A549 (cell line): ENCODE measurements around the gene GRHL1. TPM values are rescaled to one million over a fixed set of nuclear protein-coding genes. Genes with fewer than 3 reads are reported as not detected.

Experiments
- ATAC-seq, 2 experiments: fragments of 200-7000 bp in 1 of 2; fragments of >200 bp in 1 of 2; cut with Nextera tagmentation in 1 of 2; cut with Tn5 transposase in 1 of 2; 3 replicates each; pipeline versions ENCODE4 v1.8.0 to v1.9.1; 2018 to 2020; ENCODE audit warnings: mild to moderate bottlenecking in 1 of 2, moderate library complexity in 1 of 2
- CTCF ChIA-PET: fragments of 300-600 bp; sonication (Branson Sonifier 250); formaldehyde crosslinking; extraction: SDS; loops from one replicate; lab custom pipeline; 2021; ENCODE audit warnings: antibody characterized with exemption, inconsistent platforms; lab: Yijun Ruan, JAX
- POLR2A ChIA-PET: fragments of 350-600 bp; formaldehyde crosslinking; extraction: SDS; loops from one replicate; lab custom pipeline; 2021; ENCODE audit warnings: antibody characterized with exemption, inconsistent platforms; lab: Yijun Ruan, JAX
- DNase-seq, 2 experiments: peaks; one replicate each; pipeline versions ENCODE4 v3.0.0 to v3.0.0-alpha.2; 2011 to 2016; ENCODE audit warnings: low read depth in 1 of 2, low spot score in 1 of 2
- FAIRE-seq: peaks from 2 replicates; lab custom pipeline; 2011; peaks lifted over from hg19 to GRCh38; lab: Jason Lieb, UNC
- H3K27ac ChIP-seq, 2 experiments: fragments of >200 bp; sonication (Bioruptor Twin); formaldehyde crosslinking; 3 replicates each; pipeline ENCODE4 v1.5.1; 2016 to 2017
- H3K4me1 ChIP-seq: fragments of >200 bp; sonication (Bioruptor Twin); formaldehyde crosslinking; 3 replicates; pipeline ENCODE4 v1.6.1; 2016
- H3K4me2 ChIP-seq: fragments of >200 bp; sonication (Bioruptor Twin); formaldehyde crosslinking; 3 replicates; pipeline ENCODE4 v1.6.1; 2016
- H3K4me3 ChIP-seq: fragments of >200 bp; sonication (Bioruptor Twin); formaldehyde crosslinking; 3 replicates; pipeline ENCODE4 v1.5.1; 2016
- H3K9me3 ChIP-seq: fragments of >200 bp; sonication (Bioruptor Twin); formaldehyde crosslinking; 3 replicates; pipeline ENCODE4 v1.6.1; 2016
- CEBPB ChIP-seq, 2 experiments: fragments of >200 bp in 1 of 2; sonication (Bioruptor Twin) in 1 of 2; formaldehyde crosslinking in 1 of 2; IDR thresholded peaks; 2 replicates each; pipeline ENCODE4 v1.6.1; 2012 to 2016
- CHD4 ChIP-seq: fragments of 200-600 bp; sonication (generic); IDR thresholded peaks from 2 replicates; pipeline ENCODE4 v1.6.1; 2016; ENCODE audit warnings: antibody characterized with exemption, mild to moderate bottlenecking, borderline replicate concordance
- ELK1 ChIP-seq: fragments of 150-350 bp; IDR thresholded peaks from 2 replicates; pipeline ENCODE4 v1.6.1; 2014; ENCODE audit warnings: low read depth, mild to moderate bottlenecking, low read length
- FOSB ChIP-seq: fragments of 250-450 bp; sonication (Bioruptor Pico); IDR thresholded peaks from 2 replicates; pipeline ENCODE4 v1.5.0; 2020; ENCODE audit warnings: mild to moderate bottlenecking, moderate library complexity
- FOXS1 ChIP-seq: fragments of 250-450 bp; sonication (Bioruptor Pico); IDR thresholded peaks from 2 replicates; pipeline ENCODE4 v1.5.0; 2020; ENCODE audit warnings: mild to moderate bottlenecking, moderate library complexity
- HDAC2 ChIP-seq: fragments of 200-600 bp; sonication (generic); IDR thresholded peaks from 2 replicates; pipeline ENCODE4 v1.6.1; 2016
- HOXB13 ChIP-seq: fragments of 250-450 bp; sonication (Bioruptor Pico); IDR thresholded peaks from 2 replicates; pipeline ENCODE4 v1.5.0; 2020; ENCODE audit warnings: low read depth, mild to moderate bottlenecking, moderate library complexity
- KDM1A ChIP-seq: fragments of 200-600 bp; sonication (generic); IDR thresholded peaks from 2 replicates; pipeline ENCODE4 v1.6.1; 2016; ENCODE audit warnings: low read depth, mild to moderate bottlenecking
- MAFK ChIP-seq: fragments of 450-650 bp; IDR thresholded peaks from 2 replicates; pipeline ENCODE4 v1.6.1; 2014; ENCODE audit not compliant: partially characterized antibody
- NFE2L2 ChIP-seq: fragments of 150-350 bp; conservative IDR thresholded peaks from 2 replicates; pipeline ENCODE4 v1.6.1; 2014; ENCODE audit warnings: low read length
- PBX3 ChIP-seq: IDR thresholded peaks from 2 replicates; pipeline ENCODE4 v1.6.1; 2012
- PHF8 ChIP-seq: fragments of 200-600 bp; sonication (generic); IDR thresholded peaks from 2 replicates; pipeline ENCODE4 v1.6.1; 2016; ENCODE audit warnings: low read depth, mild to moderate bottlenecking, antibody characterized with exemption, moderate library complexity, borderline replicate concordance
- RFX5 ChIP-seq: fragments of 450-650 bp; IDR thresholded peaks from 2 replicates; pipeline ENCODE4 v1.7.1; 2014; ENCODE audit warnings: antibody characterized with exemption, mild to moderate bottlenecking, moderate library complexity
- SMC3 ChIP-seq: fragments of >200 bp; sonication (Bioruptor Twin); formaldehyde crosslinking; IDR thresholded peaks from 3 replicates; pipeline ENCODE4 v1.6.1; 2018; ENCODE audit warnings: inconsistent platforms
- TFCP2L1 ChIP-seq: fragments of 250-450 bp; sonication (Bioruptor Pico); IDR thresholded peaks from 2 replicates; pipeline ENCODE4 v1.5.0; 2021; ENCODE audit warnings: mild to moderate bottlenecking
- ZSCAN20 ChIP-seq: fragments of 250-450 bp; sonication (Bioruptor Pico); IDR thresholded peaks from 2 replicates; pipeline ENCODE4 v1.8.0; 2022; ENCODE audit warnings: mild to moderate bottlenecking, moderate library complexity
- WGBS: methylation state at CpG from one replicate; pipeline ENCODE4 v1.1.6; 2017; ENCODE audit errors: missing lambda C conversion rate; 5-methylcytosine and 5-hydroxymethylcytosine counted together
- polyA plus RNA-seq, 4 experiments: library from polyadenylated mRNA; depleted of rRNA in 3 of 4; stranded (reverse); fragments of >200 nt; fragmentation: RNase III in 1 of 4; extraction: RNeasy Plus Mini Kit Qiagen cat#74134 plus additional on column Dnase treatment in 1 of 4; gene quantifications; 2 replicates in 3 of 4; 3 replicates in 1 of 4; pipeline ENCODE4 v1.2.3, GENCODE V29; 2011 to 2017
- TF ChIP-seq, protein P1 (sequence below): IDR thresholded peaks from 2 replicates; pipeline ENCODE4 v1.6.1; 2012
- TF ChIP-seq, protein P2 (sequence below): fragments of 250-450 bp; sonication (Bioruptor Pico); IDR thresholded peaks from 2 replicates; pipeline ENCODE4 v1.5.0; 2021; ENCODE audit warnings: mild to moderate bottlenecking, moderate library complexity, borderline replicate concordance
- TF ChIP-seq, protein P3 (sequence below): fragments of 450-650 bp; IDR thresholded peaks from 2 replicates; pipeline ENCODE4 v1.6.1; 2014; ENCODE audit warnings: antibody characterized with exemption
- TF ChIP-seq, protein P4 (sequence below): fragments of >200 bp; sonication (Bioruptor Twin); formaldehyde crosslinking; IDR thresholded peaks from 3 replicates; pipeline ENCODE4 v1.6.1; 2016
- TF ChIP-seq, protein P5 (sequence below): fragments of >200 bp; sonication (Bioruptor Twin); formaldehyde crosslinking; IDR thresholded peaks from 3 replicates; pipeline ENCODE4 v1.5.1; 2016

GRHL1 gene
- polyA plus RNA-seq, 2 of the 4 experiments (the other 2 are of a cell fraction): 0.68 to 1.2 TPM

DNA sequence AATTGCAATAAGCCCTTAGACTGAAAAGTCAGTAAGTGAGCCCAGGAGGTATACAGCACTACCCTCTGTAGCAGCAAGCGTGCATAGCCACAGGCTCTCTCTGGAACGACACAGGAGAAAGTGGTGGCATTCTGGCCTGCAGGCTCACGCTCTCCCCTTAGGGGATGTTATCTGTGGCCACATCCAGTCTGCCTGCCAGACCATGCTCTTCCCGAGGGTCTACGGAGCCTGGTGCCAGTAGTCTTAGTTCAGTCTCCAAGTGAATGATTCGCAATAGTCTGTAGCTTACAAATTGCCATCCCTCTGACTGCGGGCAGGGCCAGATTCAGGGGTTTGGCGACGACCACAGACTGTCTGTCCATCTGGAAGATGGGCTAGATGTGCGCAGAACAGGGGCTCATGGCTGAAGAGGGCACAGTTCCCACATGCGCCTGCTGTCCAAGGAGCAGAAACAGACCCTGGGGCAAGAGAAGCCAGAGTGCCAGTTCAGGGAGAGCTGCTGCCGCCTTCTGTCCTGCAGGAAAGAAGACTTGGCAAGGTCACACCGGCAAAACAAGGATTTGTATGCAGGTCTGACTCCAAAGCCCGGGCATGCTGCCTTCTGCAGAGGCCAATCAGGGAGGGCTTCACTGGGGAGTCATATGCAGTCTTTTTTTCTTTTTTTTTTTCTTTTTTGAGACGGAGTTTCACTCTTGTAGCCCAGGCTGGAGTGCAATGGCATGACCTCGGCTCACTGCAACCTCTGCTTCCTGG is 88.3 kb downstream of the GRHL1 start:
- no peak for DNase-seq
- CTCF ChIA-PET: interaction anchor here (0.7 to 8.6 kb wide), 5 partner anchors 10 to 237 kb away, joined by 3 to 80 read pairs (median 4); no protein-coding TSS in a partner anchor
- no peak for FAIRE-seq
- H3K27ac ChIP-seq: no peak overlapping the region
- POLR2A ChIA-PET: no interaction called here
- H3K4me3 ChIP-seq: no peak overlapping the region
- peaks cover 12% of the 10 kb centered on the region for H3K9me3 ChIP-seq
- WGBS: 85% methylated on average over 16 of the region's 16 CpGs
- no peak overlapping the region for H3K4me2 ChIP-seq
- TF ChIP-seq ELK1 (no peak), RFX5 (no peak), FOSB (no peak)
- TF ChIP-seq, protein P1, sequence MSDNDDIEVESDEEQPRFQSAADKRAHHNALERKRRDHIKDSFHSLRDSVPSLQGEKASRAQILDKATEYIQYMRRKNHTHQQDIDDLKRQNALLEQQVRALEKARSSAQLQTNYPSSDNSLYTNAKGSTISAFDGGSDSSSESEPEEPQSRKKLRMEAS: no peak
- peaks cover 16% of the 10 kb centered on the region for H3K4me1 ChIP-seq
- ATAC-seq: no peak

DNA sequence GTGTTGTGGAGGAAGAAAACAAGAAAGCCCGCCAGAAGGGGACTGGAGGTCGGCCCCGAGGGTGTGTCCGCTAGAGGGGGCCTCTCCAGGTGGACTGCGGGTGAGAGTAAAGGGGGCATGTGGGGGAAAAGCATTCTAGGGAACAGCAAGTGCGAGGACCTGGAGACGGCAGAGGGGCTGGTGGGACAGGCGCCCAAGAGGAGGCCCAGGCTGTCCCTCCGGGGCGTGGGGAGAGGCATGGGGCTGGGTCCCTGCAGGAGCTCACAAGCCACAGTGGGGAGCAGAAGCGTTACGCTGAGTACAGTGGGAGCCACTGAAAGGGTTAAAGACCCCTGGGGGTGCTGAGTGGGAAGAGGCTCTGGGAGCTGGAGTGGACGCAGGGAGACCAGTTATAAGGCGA is 90.2 kb downstream of the GRHL1 start:
- 94% methylated on average over 14 of the region's 14 CpGs for WGBS
- Histone ChIP-seq H3K4me2 (no peak overlapping the region), H3K9me3 (peaks cover 12% of the 10 kb centered on the region), H3K4me3 (no peak overlapping the region), H3K4me1 (peaks cover 4% of the 10 kb centered on the region), H3K27ac (no peak overlapping the region)
- CTCF ChIA-PET: interaction anchor here (0.6 to 12.0 kb wide), 4 partner anchors 13 to 314 kb away, joined by 3 to 149 read pairs (median 3); no protein-coding TSS in a partner anchor
- TF ChIP-seq, protein P2, sequence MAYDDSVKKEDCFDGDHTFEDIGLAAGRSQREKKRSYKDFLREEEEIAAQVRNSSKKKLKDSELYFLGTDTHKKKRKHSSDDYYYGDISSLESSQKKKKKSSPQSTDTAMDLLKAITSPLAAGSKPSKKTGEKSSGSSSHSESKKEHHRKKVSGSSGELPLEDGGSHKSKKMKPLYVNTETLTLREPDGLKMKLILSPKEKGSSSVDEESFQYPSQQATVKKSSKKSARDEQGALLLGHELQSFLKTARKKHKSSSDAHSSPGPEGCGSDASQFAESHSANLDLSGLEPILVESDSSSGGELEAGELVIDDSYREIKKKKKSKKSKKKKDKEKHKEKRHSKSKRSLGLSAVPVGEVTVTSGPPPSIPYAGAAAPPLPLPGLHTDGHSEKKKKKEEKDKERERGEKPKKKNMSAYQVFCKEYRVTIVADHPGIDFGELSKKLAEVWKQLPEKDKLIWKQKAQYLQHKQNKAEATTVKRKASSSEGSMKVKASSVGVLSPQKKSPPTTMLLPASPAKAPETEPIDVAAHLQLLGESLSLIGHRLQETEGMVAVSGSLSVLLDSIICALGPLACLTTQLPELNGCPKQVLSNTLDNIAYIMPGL: no peak
- no peak for TF ChIP-seq SMC3
- no peak for TF ChIP-seq PHF8
- no peak for TF ChIP-seq FOXS1 (CRISPR knock-in tag)
- TF ChIP-seq ZSCAN20 (CRISPR knock-in tag): no peak
- TF ChIP-seq, protein P3, sequence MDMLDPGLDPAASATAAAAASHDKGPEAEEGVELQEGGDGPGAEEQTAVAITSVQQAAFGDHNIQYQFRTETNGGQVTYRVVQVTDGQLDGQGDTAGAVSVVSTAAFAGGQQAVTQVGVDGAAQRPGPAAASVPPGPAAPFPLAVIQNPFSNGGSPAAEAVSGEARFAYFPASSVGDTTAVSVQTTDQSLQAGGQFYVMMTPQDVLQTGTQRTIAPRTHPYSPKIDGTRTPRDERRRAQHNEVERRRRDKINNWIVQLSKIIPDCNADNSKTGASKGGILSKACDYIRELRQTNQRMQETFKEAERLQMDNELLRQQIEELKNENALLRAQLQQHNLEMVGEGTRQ: no peak
- TF ChIP-seq NFE2L2: no peak
- no peak for TF ChIP-seq CEBPB (IDR thresholded peaks at IDR 0.05)
- no peak for TF ChIP-seq HDAC2
- TF ChIP-seq, protein P4, sequence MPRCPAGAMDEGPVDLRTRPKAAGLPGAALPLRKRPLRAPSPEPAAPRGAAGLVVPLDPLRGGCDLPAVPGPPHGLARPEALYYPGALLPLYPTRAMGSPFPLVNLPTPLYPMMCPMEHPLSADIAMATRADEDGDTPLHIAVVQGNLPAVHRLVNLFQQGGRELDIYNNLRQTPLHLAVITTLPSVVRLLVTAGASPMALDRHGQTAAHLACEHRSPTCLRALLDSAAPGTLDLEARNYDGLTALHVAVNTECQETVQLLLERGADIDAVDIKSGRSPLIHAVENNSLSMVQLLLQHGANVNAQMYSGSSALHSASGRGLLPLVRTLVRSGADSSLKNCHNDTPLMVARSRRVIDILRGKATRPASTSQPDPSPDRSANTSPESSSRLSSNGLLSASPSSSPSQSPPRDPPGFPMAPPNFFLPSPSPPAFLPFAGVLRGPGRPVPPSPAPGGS: no peak
- TF ChIP-seq, protein P5, sequence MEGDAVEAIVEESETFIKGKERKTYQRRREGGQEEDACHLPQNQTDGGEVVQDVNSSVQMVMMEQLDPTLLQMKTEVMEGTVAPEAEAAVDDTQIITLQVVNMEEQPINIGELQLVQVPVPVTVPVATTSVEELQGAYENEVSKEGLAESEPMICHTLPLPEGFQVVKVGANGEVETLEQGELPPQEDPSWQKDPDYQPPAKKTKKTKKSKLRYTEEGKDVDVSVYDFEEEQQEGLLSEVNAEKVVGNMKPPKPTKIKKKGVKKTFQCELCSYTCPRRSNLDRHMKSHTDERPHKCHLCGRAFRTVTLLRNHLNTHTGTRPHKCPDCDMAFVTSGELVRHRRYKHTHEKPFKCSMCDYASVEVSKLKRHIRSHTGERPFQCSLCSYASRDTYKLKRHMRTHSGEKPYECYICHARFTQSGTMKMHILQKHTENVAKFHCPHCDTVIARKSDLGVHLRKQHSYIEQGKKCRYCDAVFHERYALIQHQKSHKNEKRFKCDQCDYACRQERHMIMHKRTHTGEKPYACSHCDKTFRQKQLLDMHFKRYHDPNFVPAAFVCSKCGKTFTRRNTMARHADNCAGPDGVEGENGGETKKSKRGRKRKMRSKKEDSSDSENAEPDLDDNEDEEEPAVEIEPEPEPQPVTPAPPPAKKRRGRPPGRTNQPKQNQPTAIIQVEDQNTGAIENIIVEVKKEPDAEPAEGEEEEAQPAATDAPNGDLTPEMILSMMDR: no peak
- no peak for TF ChIP-seq PBX3
- no peak for TF ChIP-seq HOXB13
- no peak for TF ChIP-seq MAFK
- TF ChIP-seq CHD4: no peak
- no peak for TF ChIP-seq TFCP2L1 (CRISPR knock-in tag)
- no peak for TF ChIP-seq KDM1A
- DNase-seq: no peak
- no peak for ATAC-seq
- FAIRE-seq: no peak
- POLR2A ChIA-PET: no interaction called here
